Measurements from ENCODE around the gene HIVEP3. TPM values are rescaled to one million over a fixed set of nuclear protein-coding genes. Genes with fewer than 3 reads are reported as not detected.

HIVEP3 gene
- total RNA-seq, 1 experiment from 2014 or later: 1.4 TPM

DNA sequence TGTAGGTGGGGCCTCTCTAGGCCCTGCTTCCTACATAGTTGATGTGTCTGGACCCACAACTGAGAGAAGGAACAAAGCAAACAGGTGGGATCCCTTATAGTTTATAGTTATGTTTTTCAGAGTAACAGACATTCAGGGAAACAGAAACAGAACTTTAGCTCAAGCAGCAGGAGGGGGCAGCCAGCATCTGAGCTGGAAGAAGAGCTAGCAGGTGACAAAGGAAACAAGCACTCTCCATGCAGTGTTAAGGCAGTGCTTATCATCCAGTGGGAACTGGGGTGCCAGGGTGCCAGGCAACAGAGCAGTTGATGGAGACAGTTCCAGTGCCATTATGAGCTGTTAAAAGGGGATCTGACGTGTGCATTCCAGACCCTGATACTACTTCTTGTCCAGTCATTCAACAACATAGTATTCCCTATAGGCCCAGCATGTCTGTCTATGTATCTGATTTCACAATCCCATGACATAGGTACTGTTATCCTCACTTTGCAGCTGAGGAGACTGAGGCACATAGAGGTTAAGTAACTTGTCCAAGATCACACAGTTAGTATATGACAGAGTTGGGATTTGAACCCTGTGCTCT lies 13.5 kb downstream of the HIVEP3 start:
- Mint-ChIP-seq H3K4me3 (no peak overlapping the region), H3K36me3 (ENCODE audit: insufficient read depth in 1 of 3, low read depth in 3 of 3) (no peaks in the 10 kb centered on the region), H3K27ac (no peak overlapping the region; a peak in 1 of 7 replicates), H3K4me1 (peaks cover 2 to 21% of the 10 kb centered on the region in 2 experiments), H3K27me3 (ENCODE audit: low read depth) (no peaks in the 10 kb centered on the region), H3K9me3 (no peaks in the 10 kb centered on the region; a peak in 1 of 5 replicates)
- Histone ChIP-seq H4K5ac (ENCODE audit: insufficient read length, low read depth, low read length) (no peak overlapping the region), H2BK15ac (ENCODE audit: low read depth, low read length) (no peak overlapping the region), H2BK12ac (ENCODE audit: insufficient read length, low read depth, low read length) (no peak overlapping the region), H2BK120ac (ENCODE audit: low read depth, low read length, poor library complexity, severe bottlenecking) (no peak overlapping the region), H3K4ac (ENCODE audit: low read depth, low read length) (no peak overlapping the region), H3K14ac (ENCODE audit: insufficient read depth, low read length) (no peak overlapping the region), H2AK5ac (ENCODE audit: insufficient read length, low read length) (no peak overlapping the region), H2BK20ac (ENCODE audit: low read depth, low read length, poor library complexity, severe bottlenecking) (no peak overlapping the region), H3K56ac (ENCODE audit: insufficient read length, low read depth, low read length) (no peak overlapping the region), H3K9me3 (ENCODE audit: control insufficient read depth, low read depth, low read length) (no peaks in the 10 kb centered on the region), H3K23ac (ENCODE audit: insufficient read length, low read depth, low read length) (no peak overlapping the region), H3K79me1 (ENCODE audit: insufficient read depth, low read depth, low read length, poor library complexity, severe bottlenecking) (no peaks in the 10 kb centered on the region), H2BK5ac (ENCODE audit: insufficient read length, low read length) (no peak overlapping the region), H3K27me3 (ENCODE audit: insufficient read depth, low read length) (no peaks in the 10 kb centered on the region), H3K79me2 (ENCODE audit: insufficient read depth, low read length) (no peaks in the 10 kb centered on the region), H4K20me1 (ENCODE audit: control insufficient read depth, insufficient read depth, insufficient read length) (no peaks in the 10 kb centered on the region), H3T11ph (ENCODE audit: low read length) (no peak overlapping the region), H3K23me2 (ENCODE audit: insufficient read length, low read depth, low read length, poor library complexity, severe bottlenecking) (no peaks in the 10 kb centered on the region), H3K27ac (ENCODE audit: insufficient read length, low read depth, low read length) (no peak overlapping the region), H4K91ac (ENCODE audit: insufficient read length, low read depth, low read length) (no peak overlapping the region), H4K8ac (replicated peaks; ENCODE audit: insufficient read length, low read depth, low read length) (no peak overlapping the region), H3K18ac (ENCODE audit: insufficient read length, low read depth, low read length) (no peak overlapping the region), H3K9ac (ENCODE audit: extremely low read depth, insufficient read length, low read length) (no peak overlapping the region), H3K4me1 (ENCODE audit: insufficient read depth, low read length) (no peaks in the 10 kb centered on the region), H2AFZ (ENCODE audit: low read length) (no peak overlapping the region), H3K4me2 (ENCODE audit: insufficient read depth, insufficient read length, low read length) (no peak overlapping the region)
- no peak for DNase-seq
- WGBS (ENCODE audit: extremely low coverage, insufficient read length, low lambda C conversion rate): no CpG with 5 or more reads among the region's 1 CpG
- TF ChIP-seq CTCF (conservative IDR thresholded peaks at IDR 0.05): no peak

Data from H9 (cell line).